ENCODE measurements around the gene ADAMTS6.
A peak's percentile ranks its signal among the peaks of the same experiment; 100 is the strongest.
"Not testable (repeated sequence)": the region's sequence is repeated elsewhere in the genome, so short reads cannot be mapped to it uniquely, and the experiment has no call there.

The ADAMTS6 gene

DNA sequence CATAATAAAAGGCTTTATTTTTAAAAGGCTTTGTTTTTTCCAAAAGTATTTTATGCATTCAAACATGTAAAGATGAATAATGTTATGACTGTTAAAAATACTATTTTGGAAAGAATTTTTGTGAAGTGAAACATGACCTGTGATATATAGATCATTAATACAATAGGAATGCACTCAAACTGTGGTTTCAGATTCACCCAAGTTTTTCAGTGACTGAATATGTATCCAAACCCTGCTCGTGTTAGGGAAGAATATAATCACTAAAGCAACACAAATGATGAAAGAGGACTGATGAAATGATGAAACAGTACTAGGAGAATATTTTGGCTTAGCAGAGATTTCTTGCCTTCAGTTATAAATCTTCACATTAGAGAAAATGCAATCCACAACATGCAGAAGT is 278.0 kb downstream of the ADAMTS6 start:
- no peak for DNase-seq (ENCODE audit: low read depth in 2 of 3, low spot score in 1 of 3)

DNA sequence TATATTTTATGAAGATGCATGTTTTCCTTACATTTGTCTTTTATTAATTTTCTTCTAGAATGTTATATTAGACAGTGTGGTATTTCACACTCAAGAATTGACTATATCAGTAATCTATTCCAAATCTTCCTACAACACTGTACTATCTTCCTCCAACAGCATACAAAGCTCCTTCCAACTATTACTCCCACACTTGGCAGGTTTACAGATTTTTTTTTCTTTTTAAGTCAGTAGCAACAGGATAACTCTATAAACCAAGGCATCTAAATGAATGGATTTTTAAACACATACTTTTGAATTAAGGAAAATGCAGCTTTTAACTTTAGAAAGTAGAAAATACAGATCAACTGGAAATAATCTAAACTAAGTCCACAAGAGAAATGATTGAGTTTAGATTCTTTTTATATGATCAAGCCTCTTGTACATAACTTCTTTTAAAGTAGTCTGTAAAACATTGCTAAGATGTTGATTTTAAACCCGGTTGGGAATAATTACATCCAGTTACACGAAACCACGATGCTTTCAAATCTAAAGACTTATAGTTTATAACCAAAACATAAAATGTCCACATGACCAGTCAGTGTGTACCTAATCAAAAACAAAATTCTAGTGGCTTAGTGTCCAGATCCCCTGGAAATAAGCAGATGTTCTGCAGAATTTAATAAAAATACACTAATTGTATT is 281.6 kb downstream of the ADAMTS6 start:
- DNase-seq (ENCODE audit: low read depth in 2 of 3, low spot score in 1 of 3), result no peak

DNA sequence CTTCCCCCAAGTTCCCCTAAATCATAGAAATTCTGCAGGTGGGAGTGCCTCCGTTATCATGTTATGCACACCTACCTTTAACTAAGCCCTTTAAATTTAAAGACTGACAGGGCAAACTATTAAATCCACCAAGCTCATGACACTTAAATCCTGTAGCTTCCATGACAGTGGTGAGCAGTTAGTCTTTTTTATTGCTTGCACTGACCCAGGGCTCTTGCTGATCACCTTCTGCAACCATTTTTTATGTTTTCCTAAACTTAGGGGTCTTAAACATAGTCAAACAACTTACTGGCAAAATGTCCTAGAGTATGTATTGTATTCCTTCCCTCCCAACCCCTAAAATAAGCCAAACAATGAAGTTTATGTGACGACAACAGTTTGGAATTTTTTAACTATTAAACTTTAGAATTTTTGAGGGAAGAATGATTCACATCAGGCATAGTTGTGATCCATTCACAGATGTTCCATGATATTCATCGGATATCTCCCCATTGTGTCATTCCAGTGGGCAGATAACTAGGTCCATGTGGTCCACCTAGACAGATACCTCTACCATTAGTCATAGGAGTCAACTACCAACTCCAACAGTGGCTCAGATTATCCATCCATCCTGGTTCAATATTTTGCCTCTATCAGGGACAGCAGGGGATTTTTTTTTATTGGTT is 283.1 kb downstream of the ADAMTS6 start:
- no peak for DNase-seq (ENCODE audit: low read depth in 2 of 3, low spot score in 1 of 3)

DNA sequence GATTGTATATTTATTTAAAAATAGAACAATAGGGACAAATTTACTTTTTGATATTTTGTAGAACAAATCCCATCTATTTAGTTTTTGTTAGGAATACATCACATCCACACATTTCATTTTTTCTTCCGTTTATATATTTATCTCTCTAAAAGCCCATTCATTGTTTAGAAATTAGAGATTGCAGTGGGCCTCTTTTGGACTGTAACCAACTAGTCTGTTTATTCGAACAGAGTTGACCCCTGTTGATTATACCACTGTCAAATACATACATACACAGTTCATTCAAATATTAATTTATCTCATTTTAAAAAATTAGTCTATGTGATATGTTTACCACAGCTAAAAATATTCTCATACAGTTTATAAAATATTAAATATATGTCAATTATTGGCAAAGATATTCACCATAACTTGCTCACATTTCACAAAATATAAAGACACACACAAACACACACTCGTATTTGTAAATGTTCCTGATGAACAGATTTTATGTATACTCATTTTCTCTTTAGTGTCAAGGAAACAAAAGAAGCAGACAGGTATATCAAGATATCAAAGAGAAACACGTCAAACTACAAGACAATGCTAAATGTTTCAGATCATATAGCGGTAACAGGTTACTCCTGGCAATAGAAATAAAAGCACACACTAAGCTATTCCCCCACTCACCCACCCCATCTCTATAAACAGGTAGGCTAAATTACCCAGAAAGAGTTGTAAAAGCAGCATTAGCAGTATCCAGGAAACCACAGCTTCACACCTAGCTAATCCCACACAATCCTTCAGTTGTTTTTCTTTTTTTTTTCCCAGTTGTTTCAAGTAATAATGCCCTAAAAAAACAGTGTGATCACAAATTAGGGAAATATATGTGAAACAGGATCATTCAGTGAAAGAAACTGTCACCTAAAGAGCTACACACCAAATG is 283.9 kb downstream of the ADAMTS6 start:
- DNase-seq (ENCODE audit: low read depth in 2 of 3, low spot score in 1 of 3), result no peak

DNA sequence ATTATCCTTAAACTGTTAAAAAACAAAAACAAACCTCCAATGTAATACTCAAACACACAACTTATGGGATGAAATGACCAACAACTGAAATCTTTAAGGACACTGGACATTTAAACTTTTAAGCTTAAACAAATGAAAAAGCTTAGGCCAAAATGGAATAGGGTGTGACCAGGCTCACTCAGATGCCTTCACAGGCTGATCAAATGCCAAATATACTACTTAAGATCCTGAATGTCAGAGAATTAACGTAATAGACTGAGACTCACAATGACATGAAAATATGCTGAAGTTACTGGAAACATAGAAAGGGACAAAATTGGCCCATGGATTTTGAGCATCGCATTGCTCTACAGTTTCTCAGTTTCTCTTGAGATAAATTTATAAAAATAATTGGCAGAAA is 286.8 kb downstream of the ADAMTS6 start:
- no peak for DNase-seq (ENCODE audit: low read depth in 2 of 3, low spot score in 1 of 3)

DNA sequence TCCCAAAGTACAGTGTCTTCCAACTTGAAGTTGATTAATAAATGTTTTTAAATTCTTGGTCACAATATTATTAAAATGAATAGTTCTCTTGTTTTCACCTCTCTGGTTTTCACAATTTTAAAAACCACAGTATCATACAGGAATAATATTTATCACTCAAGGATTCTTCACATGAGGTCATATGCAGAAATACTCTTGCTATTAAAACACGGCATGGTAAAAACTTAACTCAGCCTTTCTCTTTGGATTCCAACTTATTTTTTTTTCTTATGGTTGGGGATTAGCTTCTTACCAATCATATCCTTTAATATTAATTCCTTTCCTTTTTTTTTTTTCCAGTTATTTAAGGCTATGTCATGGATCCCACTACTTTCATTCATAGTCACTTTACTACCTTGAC is 289.4 kb downstream of the ADAMTS6 start:
- DNase-seq (ENCODE audit: low read depth in 2 of 3, low spot score in 1 of 3), result no peak

DNA sequence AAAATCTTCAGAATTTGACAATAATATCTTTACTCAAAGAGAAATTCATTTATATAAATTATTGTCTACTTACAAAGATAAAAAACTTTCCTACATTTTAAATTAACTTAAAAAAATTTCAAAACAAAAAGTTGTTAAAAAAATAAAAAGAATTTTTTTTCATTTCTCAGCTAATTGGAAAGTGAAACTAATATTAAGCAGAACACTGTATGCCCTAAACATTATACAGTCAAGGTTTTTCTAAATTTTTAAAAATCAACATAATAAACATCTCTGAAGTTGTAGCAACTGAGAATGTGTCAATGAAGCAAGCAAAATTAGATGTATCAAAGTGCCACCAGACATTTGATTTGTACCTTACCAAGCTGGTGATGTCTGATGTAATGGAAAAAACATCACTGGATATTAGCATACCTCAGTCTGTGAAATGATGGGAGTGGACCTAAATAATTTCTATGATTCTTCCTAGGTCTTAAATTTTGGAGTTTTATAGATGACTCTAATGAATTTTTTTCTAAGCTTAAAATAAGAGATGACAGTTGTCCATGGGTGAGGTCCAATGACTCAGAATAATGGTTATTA is 290.1 kb downstream of the ADAMTS6 start:
- no peak for DNase-seq (ENCODE audit: low read depth in 2 of 3, low spot score in 1 of 3)

DNA sequence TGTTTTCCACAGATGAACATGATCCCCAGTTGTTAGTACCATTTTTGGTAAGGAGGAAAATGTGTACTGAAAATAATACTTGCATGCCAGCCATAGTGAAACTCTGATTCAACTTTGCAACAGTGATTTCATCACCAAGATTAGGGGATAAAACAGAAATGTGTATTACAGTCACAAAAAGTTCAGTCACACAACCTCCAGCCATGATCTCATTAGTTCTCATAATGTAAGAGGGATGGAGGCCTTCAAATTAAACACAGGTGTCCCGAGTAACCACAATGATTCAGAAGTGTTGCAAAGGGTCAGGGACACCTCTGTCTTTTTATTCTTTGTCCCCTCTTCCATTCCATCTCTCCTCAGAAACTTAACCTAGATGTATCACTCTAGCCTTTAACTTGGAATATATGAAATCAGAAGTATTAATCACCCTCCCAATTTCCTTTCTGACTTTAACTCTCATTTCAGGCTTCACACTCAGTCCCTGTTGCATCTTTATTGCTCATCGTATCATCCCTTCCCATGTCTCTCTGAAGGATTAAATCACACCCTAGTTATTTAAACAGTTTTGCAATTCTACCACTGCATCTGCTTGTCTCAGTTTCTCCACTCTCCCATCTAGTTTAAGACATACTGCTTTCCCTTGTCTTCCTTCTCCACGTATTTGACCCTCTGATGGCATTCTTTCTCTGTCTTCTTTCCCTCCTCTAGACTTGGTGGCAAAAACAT is 291.2 kb downstream of the ADAMTS6 start:
- peak in 1 of 3 donors; percentile 27 for DNase-seq (ENCODE audit: low read depth in 2 of 3, low spot score in 1 of 3)

DNA sequence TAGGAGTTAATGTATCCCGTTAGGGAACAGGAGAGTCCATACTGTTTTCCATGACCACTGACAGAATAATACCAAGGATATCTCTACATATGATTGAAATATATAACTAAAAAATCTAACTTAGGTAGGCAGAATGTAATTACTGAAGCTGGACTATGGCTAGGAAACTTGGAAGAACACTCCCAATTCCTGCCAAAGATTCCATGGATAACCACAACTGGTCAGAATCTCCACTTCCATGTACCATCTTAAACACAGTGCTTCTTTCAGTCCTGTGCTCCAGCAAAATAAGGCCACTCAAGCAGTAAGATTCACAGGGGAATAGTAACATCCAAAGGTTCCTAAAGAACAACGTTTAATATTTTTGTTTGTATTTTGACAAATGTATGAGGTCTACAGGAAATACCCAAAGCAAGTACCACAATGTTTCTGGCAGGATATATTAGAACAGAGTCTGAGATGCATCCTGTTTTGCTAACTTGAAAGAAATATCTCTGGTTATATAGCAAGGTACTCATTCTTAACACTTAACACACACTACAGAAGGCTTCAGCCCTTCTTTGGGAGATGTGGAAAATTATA is 295.0 kb downstream of the ADAMTS6 start:
- DNase-seq (ENCODE audit: low read depth in 2 of 3, low spot score in 1 of 3), result no peak

DNA sequence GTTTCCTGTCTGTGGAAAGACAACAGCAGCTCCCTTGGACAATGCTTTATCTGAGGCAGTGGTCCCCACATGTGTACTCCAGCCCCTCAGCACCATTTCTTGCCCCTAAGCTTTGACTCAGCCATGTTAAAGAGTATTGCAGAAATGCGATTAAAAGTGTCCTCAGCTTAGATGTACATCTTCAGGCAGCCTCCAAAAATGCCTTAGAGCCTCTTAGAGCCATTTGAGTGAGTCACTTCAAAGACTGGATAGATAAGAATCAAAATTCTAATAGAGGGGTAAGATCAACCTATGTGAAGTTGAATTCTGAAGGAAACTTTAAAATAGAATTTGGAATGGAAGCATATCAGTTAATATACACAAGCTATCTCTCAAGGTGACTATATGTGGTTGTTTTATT is 296.3 kb downstream of the ADAMTS6 start:
- DNase-seq (ENCODE audit: low read depth in 2 of 3, low spot score in 1 of 3), result no peak

DNA sequence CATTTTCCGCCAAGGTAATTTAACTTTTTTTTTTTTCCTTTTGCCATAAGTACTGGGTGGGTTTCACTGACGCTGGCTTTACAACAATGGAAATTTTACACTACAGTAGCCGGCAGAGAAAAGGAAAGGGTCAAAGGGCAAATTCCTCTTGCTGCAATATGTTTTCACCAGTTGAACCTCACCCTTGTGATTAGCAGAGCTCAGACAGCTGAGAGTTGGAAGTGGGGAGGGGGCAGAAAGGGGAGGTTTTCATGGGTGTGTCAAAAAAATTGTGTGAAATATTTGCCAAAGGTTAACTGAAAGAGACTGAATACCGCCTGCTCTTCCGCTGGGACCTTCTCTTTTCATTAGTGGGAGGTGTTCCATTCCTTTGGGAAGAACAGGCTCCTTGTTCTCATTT is 296.9 kb downstream of the ADAMTS6 start:
- no peak for DNase-seq (ENCODE audit: low read depth in 2 of 3, low spot score in 1 of 3)

DNA sequence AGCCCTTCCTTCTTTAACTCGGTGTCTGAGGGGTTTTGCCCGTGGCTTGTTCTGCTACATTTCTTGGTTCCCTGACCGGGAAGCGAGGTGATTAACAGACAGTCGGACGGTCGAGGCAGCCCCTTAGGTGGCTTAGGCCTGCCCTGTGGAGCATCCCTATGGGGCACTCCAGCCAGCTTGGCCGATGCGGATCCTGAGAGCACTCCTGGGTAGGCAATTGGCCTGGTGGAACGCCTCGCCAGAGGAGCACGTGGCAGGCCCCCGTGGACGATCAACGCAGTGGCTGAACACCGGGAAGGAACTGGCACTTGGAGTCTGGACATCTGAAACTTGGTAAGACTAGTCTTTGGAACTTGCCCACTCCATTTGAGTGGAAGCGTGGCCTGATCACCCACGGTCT is 307.5 kb downstream of the ADAMTS6 start:
- not testable (repeated sequence) for DNase-seq (ENCODE audit: low read depth in 2 of 3, low spot score in 1 of 3)

DNA sequence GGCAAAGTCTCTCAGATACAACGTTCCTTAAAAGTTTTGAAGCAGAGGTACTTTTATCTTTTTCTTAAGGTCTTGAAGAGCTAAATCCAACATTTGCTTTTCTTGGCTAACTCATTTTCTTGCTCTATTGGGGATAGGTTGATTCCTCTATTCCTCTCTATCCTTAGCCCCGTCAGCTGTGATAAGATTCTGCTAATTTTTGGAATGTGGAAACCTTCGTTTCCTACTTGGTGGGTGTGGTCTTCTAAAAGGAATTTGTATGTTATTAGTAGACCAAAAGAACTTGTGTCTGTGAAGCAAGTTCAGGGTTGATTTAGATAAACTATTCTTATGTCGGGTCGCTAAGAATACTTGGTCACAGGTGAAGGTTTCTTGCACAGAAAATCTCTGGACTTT is 308.6 kb downstream of the ADAMTS6 start:
- no peak for DNase-seq (ENCODE audit: low read depth in 2 of 3, low spot score in 1 of 3)

DNA sequence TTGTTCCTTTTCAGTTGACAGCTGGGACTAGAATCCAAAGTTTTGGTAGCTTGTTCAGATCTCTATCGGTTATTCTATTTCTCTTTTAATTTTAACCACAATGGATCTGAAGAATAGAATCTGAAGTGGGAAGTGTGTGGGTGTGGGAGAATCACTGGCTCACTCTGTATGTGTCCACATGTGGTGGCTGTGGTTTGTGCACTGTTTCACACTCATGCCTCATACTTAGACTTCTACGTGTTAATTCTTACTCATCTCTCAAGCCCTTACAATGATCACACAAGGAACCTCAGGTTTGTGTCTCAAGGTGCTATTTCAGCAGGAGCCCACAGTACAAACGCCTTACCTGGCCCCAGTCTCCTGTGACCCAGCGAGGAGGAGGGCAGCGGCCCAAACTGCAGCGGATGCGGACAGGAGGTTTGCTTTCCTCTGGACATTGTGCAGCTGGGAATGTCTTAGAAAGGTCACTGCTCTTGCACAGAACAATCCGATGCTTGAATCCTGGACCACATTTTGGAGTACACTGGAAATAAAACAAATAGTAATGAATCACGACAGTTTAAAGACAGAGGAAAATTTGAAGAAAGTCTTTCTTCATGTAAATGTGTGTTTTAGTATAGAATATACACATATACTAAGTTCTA is 309.1 kb downstream of the ADAMTS6 start:
- peak; percentile 52 to 67 (median 58) for DNase-seq (ENCODE audit: low read depth in 2 of 3, low spot score in 1 of 3)

DNA sequence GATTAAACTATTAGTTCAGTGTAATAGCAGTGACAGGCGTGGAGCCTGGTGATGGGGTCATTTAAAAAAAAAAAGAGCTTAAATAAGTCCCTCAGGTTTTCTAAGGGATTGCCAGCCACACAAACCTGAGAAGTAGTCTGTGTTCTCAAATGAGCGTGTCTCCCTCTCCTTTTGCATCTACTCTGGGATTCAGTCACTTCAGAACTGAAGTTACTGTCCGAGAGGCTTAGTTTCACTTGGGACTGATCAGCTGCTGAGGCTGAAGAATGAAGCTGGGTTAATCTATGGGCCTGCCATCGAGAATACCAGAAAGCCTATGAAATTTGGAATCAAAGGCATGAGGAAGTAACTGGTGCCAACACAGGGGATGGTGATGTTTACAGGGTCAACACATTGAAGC is 310.1 kb downstream of the ADAMTS6 start:
- no peak for DNase-seq (ENCODE audit: low read depth in 2 of 3, low spot score in 1 of 3)

DNA sequence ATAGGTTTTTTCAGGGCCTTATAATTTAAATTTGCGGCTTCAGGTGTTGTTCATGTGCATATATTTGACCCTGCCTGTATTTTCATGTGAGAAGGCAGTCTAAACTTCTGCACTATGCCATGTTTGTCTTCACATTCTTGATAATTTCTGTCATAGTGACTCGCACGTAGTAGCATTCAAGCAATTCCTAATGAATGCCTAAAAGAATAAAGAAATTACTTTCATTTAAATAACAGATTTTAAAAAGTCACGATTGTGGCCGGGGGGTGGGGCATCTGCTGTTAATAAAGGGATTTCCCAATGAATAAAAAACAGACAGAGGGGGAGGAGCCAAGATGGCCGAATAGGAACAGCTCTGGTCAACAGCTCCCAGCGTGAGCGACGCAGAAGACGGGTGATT is 318.0 kb downstream of the ADAMTS6 start:
- DNase-seq (ENCODE audit: low read depth in 2 of 3, low spot score in 1 of 3), result no peak

DNA sequence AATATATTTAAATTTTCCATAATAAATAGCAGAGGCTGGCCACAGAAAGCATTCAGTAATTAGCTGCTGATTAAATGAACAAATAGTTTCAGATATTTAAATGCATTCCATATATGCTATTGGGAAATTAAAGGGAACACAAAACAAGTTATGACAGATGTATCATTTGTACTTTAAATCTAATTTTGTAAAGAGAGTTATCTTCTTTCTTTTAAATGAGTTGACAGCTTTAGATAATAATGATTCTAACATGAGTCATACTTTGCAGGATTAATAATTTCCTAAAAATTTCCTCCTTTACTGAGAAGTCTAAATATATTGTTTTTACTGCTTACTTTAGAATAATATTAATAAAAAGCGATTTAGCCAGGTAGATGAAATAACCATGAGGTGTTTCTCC is 320.1 kb downstream of the ADAMTS6 start:
- DNase-seq (ENCODE audit: low read depth in 2 of 3, low spot score in 1 of 3), result no peak

DNA sequence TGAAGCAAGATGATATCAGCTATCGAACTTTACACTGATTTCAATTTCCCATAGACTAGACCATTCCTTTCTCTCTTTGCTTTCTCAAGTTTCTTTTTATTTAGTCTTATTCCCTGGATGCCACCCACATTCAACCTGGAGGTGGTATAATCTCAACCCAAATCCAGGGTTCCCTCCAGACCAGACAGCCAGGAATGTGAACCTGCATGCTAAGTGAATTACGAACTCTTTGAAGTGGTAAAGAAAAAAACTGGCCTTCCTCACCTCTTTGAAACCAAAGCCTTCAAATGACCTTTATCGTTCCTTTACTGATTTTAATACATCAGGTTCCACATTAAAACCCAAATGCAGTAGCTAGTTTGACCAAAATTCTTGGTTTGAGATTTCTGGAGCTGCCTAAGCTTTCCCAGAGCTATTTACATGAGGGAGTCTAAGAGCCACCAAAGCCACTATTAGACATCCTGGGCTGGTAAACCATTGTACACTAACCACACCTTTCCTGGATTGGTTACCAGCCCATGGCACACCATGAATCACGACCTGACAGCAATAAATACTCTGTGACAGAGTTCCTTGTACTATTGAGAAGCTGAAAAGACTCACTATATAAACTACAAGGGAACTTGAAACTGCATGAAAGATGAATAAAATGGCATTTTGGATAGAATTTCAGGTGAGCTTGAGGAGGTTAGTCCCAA is 323.7 kb downstream of the ADAMTS6 start:
- no peak for DNase-seq (ENCODE audit: low read depth in 2 of 3, low spot score in 1 of 3)

DNA sequence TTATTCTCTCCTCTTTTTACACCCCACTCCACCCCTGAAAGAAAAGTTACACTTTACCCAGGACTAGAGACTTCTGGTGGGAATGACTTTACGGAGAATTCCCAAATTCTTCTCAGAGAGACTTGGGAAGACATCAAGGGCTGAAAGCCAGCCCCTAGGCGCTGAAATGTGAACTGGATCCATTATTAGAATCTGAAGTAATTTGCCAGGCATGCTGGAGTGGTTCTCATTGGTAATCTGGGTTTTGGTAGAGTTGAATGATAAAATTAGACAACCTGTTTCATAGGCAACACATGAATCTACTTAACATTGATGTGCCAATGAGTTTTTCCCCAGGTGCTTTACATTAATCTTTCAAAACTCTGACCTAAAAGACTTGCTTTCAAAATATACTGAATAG is 324.8 kb downstream of the ADAMTS6 start:
- no peak for DNase-seq (ENCODE audit: low read depth in 2 of 3, low spot score in 1 of 3)

DNA sequence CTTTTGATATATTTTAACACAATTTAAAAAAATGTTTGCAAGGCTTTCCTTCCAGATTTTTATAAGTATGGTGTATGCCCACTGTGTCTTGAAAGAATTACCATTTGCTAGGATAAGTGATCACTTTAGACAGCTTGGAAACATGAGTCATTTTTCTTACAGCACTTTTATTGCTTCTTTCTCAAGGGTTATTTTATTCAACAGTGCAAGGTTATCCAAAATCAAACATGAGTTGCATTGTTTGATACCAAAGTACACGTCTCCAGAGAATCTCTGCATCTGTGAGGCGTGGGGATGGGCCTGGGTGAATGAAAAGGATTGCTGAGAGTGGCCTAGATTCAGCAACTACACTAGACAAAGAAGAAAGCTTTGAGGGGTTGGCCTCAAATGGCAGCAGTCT is 329.6 kb downstream of the ADAMTS6 start:
- DNase-seq (ENCODE audit: low read depth in 2 of 3, low spot score in 1 of 3), result no peak
